Tibial nerve (tissue), 4 donors: Measurements from ENCODE around the gene EMP2.
"Not testable (repeated sequence)": the region's sequence is repeated elsewhere in the genome, so short reads cannot be mapped to it uniquely, and the experiment has no call there.

ENCODE experiments used
- CTCF ChIP-seq, 5 experiments: fragments of 200-600 bp in 3 of 5; fragments of 450-650 bp in 2 of 5; sonication (generic) in 3 of 5; IDR thresholded peaks; one replicate each; pipeline ENCODE4 v1.5.1; 2016 to 2019; ENCODE audit warnings: antibody characterized with exemption in 5 of 5, mild to moderate bottlenecking in 3 of 5, moderate library complexity in 2 of 5
- EP300 ChIP-seq, 2 donors: sonication (generic); formaldehyde crosslinking; IDR thresholded peaks; one replicate each; pipeline ENCODE4 v1.6.1; 2017; ENCODE audit warnings: antibody characterized with exemption in 2 of 2, mild to moderate bottlenecking in 1 of 2
- POLR2A ChIP-seq, 2 donors: fragments of 450-650 bp; IDR thresholded peaks; one replicate each; pipeline ENCODE4 v1.6.1; 2017; ENCODE audit warnings: antibody characterized with exemption in 2 of 2, mild to moderate bottlenecking in 2 of 2, moderate library complexity in 2 of 2

- TF ChIP-seq POLR2A, CTCF, EP300 (IDR thresholded peaks at IDR 0.05): not testable (repeated sequence)
Measured at GRCh38 chr16:10533612-10534011, 46.8 kb downstream of the EMP2 start.
